PC-3 (cell line): ENCODE measurements around the gene MYO1A. TPM values are rescaled to one million over a fixed set of nuclear protein-coding genes. Genes with fewer than 3 reads are reported as not detected.
"Not testable (repeated sequence)": the region's sequence is repeated elsewhere in the genome, so short reads cannot be mapped to it uniquely, and the experiment has no call there.

Source experiments
- ATAC-seq: fragments of 200-7000 bp; cut with Tn5 transposase; 2 replicates; pipeline ENCODE4 v1.9.1; 2020; ENCODE audit warnings: mild to moderate bottlenecking, moderate library complexity
- BruUV-seq: library from RNA; stranded (reverse); fragments of 400-500 nt; replicated peaks from 2 replicates; lab custom pipeline; 2021; lab: Mats Ljungman, UMichigan
- CTCF ChIA-PET: fragments of 300-600 bp; sonication (Branson Sonifier 250); formaldehyde crosslinking; loops from one replicate; lab custom pipeline; 2022; ENCODE audit warnings: antibody characterized with exemption; lab: Charles Lee
- POLR2A ChIA-PET: fragments of 300-600 bp; sonication (Branson Sonifier 250); formaldehyde crosslinking; loops from one replicate; lab custom pipeline; 2022; ENCODE audit warnings: antibody characterized with exemption; ENCODE audit not compliant: unreplicated experiment; lab: Charles Lee
- DNase-seq: peaks from one replicate; pipeline ENCODE4 v3.0.0-alpha.2; 2015
- H2AFZ ChIP-seq: fragments of 300-600 bp; sonication (generic); 2 replicates; pipeline ENCODE4 v1.6.0; 2016; ENCODE audit warnings: antibody characterized with exemption, low read length
- H3F3A ChIP-seq: fragments of 300-600 bp; sonication (generic); one replicate; pipeline ENCODE4 v1.6.0; 2017; ENCODE audit warnings: antibody characterized with exemption, low read length, control low read depth, mild to moderate bottlenecking; ENCODE audit not compliant: unreplicated experiment
- H3K27ac ChIP-seq: fragments of 300-600 bp; sonication (generic); 2 replicates; pipeline ENCODE4 v1.5.1; 2016; ENCODE audit warnings: mild to moderate bottlenecking, low read length
- H3K27me3 ChIP-seq: fragments of 300-600 bp; sonication (generic); 2 replicates; pipeline ENCODE4 v1.6.1; 2016; ENCODE audit warnings: low read length, mixed read lengths
- H3K36me3 ChIP-seq: fragments of 300-600 bp; sonication (generic); 2 replicates; pipeline ENCODE4 v1.6.1; 2016; ENCODE audit warnings: low read depth, mixed run types, low read length, mixed read lengths
- H3K4me1 ChIP-seq: fragments of 300-600 bp; sonication (generic); 2 replicates; pipeline ENCODE4 v1.5.1; 2016; ENCODE audit warnings: low read length; ENCODE audit not compliant: insufficient read depth
- H3K4me2 ChIP-seq: fragments of 300-600 bp; sonication (generic); 2 replicates; pipeline ENCODE4 v1.6.0; 2016; ENCODE audit warnings: low read length
- H3K4me3 ChIP-seq: fragments of 300-600 bp; sonication (generic); 2 replicates; pipeline ENCODE4 v1.5.1; 2016; ENCODE audit warnings: mild to moderate bottlenecking, low read length, mixed read lengths
- H3K79me2 ChIP-seq: fragments of 300-600 bp; sonication (generic); 2 replicates; pipeline ENCODE4 v1.6.1; 2017; ENCODE audit warnings: low read length, mixed read lengths
- H3K9ac ChIP-seq: fragments of 300-600 bp; sonication (generic); 2 replicates; pipeline ENCODE4 v1.6.0; 2016; ENCODE audit warnings: mild to moderate bottlenecking, low read length
- H3K9me2 ChIP-seq: fragments of 300-600 bp; sonication (generic); replicated peaks from 2 replicates; pipeline ENCODE4 v1.6.1; 2016; ENCODE audit warnings: mixed run types, low read length, mixed read lengths
- H3K9me3 ChIP-seq: fragments of 300-600 bp; sonication (generic); 2 replicates; pipeline ENCODE4 v1.6.1; 2016; ENCODE audit warnings: low read length, mixed read lengths
- H4K20me1 ChIP-seq: fragments of 300-600 bp; sonication (generic); 2 replicates; pipeline ENCODE4 v1.6.1; 2016; ENCODE audit warnings: low read length, mixed read lengths
- EZH2 ChIP-seq: fragments of 300-600 bp; sonication (generic); IDR thresholded peaks from one replicate; pipeline ENCODE4 v1.6.1; 2017; ENCODE audit warnings: antibody characterized with exemption, mild to moderate bottlenecking, low read length; ENCODE audit not compliant: unreplicated experiment
- EZH2phosphoT487 ChIP-seq: fragments of 300-600 bp; sonication (generic); IDR thresholded peaks from 2 replicates; pipeline ENCODE4 v1.6.1; 2018; ENCODE audit warnings: mild to moderate bottlenecking, antibody characterized with exemption, low read length, borderline replicate concordance
- intact Hi-C: fragments of 100-400 bp; cut with micrococcal nuclease; formaldehyde crosslinking; loops from 2 replicates; pipeline ENCODE4 v1.9.0; 2023
- total RNA-seq: library from RNA; depleted of rRNA; stranded (reverse); fragments of >200 nt; gene quantifications from 2 replicates; pipeline ENCODE4 v1.2.3, GENCODE V29; 2014
- TF ChIP-seq, protein P1 (sequence below): fragments of 300-600 bp; sonication (generic); conservative IDR thresholded peaks from 2 replicates; pipeline ENCODE4 v1.5.1; 2017; ENCODE audit warnings: antibody characterized with exemption, low read depth, mild to moderate bottlenecking, low read length

MYO1A gene
- total RNA-seq, 1 experiment from 2014 or later, result not detected

DNA sequence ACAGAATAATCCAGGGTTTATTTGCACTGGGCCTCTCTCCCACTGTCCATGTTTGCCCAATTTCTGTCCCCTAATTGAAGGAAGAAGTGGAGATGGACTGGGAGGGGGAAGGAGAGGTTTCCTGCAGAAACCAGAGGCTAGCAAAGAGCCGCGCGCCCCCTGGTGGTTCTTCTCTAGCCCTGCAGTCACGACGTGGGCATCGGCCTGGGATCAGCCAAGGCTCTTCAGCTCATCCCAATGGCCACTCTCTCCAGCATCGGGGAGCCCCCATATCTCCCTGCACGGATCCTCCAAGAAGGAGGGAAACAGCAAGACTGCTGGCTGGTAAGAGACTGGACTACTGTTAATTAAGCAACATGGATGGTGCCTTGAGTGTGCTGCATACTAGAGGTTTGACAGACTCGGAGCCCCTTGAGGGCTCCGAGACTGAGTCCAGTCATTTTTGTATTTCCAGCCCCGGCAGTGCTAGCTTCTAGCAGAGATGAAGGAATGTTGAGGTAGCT is 62.3 kb downstream of the MYO1A start:
- no TSS peak for BruUV-seq
- Histone ChIP-seq H3K79me2 (no peaks in the 10 kb centered on the region), H3K9me3 (no peaks in the 10 kb centered on the region), H4K20me1 (no peaks in the 10 kb centered on the region), H3K4me3 (no peak overlapping the region), H2AFZ (0 out of 2 replicates have a peak overlapping the region, but pooled peaks have one; percentile 9), H3K27ac (no peak overlapping the region), H3F3A (no peaks in the 10 kb centered on the region), H3K9me2 (no peaks in the 10 kb centered on the region), H3K4me2 (no peak overlapping the region), H3K4me1 (peaks cover 17% of the 10 kb centered on the region), H3K27me3 (no peaks in the 10 kb centered on the region), H3K9ac (no peak overlapping the region), H3K36me3 (no peaks in the 10 kb centered on the region)
- POLR2A ChIA-PET, result no interaction called here
- CTCF ChIA-PET, result interaction anchor here (0.6 to 1.2 kb wide), 5 partner anchors 87 to 351 kb away, joined by 3 to 13 read pairs (median 3); partner anchors contain the start of gene HSD17B6
- intact Hi-C loops, result loop anchor here (1.0 to 2.0 kb wide), 4 partner anchors 40 to 351 kb away; no protein-coding TSS in a partner anchor
- TF ChIP-seq EZH2phosphoT487 (no peak), EZH2 (no peak)
- TF ChIP-seq, protein P1, sequence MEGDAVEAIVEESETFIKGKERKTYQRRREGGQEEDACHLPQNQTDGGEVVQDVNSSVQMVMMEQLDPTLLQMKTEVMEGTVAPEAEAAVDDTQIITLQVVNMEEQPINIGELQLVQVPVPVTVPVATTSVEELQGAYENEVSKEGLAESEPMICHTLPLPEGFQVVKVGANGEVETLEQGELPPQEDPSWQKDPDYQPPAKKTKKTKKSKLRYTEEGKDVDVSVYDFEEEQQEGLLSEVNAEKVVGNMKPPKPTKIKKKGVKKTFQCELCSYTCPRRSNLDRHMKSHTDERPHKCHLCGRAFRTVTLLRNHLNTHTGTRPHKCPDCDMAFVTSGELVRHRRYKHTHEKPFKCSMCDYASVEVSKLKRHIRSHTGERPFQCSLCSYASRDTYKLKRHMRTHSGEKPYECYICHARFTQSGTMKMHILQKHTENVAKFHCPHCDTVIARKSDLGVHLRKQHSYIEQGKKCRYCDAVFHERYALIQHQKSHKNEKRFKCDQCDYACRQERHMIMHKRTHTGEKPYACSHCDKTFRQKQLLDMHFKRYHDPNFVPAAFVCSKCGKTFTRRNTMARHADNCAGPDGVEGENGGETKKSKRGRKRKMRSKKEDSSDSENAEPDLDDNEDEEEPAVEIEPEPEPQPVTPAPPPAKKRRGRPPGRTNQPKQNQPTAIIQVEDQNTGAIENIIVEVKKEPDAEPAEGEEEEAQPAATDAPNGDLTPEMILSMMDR, result peak; percentile 94
- ATAC-seq (peak; percentile 45), DNase-seq (peak; percentile 85)

- H3K4me2 ChIP-seq, result no peak overlapping the region; the same call in 1 of the 2 replicates
- no peak overlapping the region for H3K4me3 ChIP-seq
- intact Hi-C loops, result loop anchor here (1.0 to 2.0 kb wide), 4 partner anchors 40 to 350 kb away; no protein-coding TSS in a partner anchor
- no peaks in the 10 kb centered on the region for H3K36me3 ChIP-seq
- no peaks in the 10 kb centered on the region for H3F3A ChIP-seq
- no peak overlapping the region for H3K9ac ChIP-seq
- no peaks in the 10 kb centered on the region for H4K20me1 ChIP-seq
- no peaks in the 10 kb centered on the region for H3K27me3 ChIP-seq
- 0 out of 2 replicates have a peak overlapping the region, but pooled peaks have one; percentile 69 for H3K27ac ChIP-seq
- H2AFZ ChIP-seq, result no peak overlapping the region
- CTCF ChIA-PET, result interaction anchor here (1.0 to 1.2 kb wide), 3 partner anchors 87 to 350 kb away, joined by 3 to 13 read pairs (median 5); partner anchors contain the start of gene HSD17B6
- BruUV-seq, result no TSS peak
- POLR2A ChIA-PET, result no interaction called here
- no peaks in the 10 kb centered on the region for H3K9me2 ChIP-seq
- ATAC-seq (no peak), DNase-seq (no peak)
- no peaks in the 10 kb centered on the region for H3K79me2 ChIP-seq
- H3K4me1 ChIP-seq, result peaks cover 17% of the 10 kb centered on the region
- H3K9me3 ChIP-seq, result no peaks in the 10 kb centered on the region
- no peak for TF ChIP-seq EZH2
- TF ChIP-seq, protein P1, result no peak
- TF ChIP-seq EZH2phosphoT487, result no peak
Observed at GRCh38 chr12:56987011-56987410, 62.9 kb downstream of the MYO1A start.

- BruUV-seq, H3K9ac ChIP-seq, H4K20me1 ChIP-seq, H2AFZ ChIP-seq, H3F3A ChIP-seq, H3K9me3 ChIP-seq, H3K79me2 ChIP-seq, H3K4me3 ChIP-seq, H3K9me2 ChIP-seq, H3K27me3 ChIP-seq, H3K36me3 ChIP-seq: not testable (repeated sequence)
- ATAC-seq, result peak; percentile 96
- TF ChIP-seq, protein P1, result 0 out of 2 replicates have a peak, but pooled peaks have one; percentile 8
- peak; percentile 95 for DNase-seq
- CTCF ChIA-PET, result interaction anchor here (0.6 to 0.9 kb wide), 5 partner anchors 16 to 228 kb away, joined by 3 to 4 read pairs (median 4); no protein-coding TSS in a partner anchor
- H3K4me1 ChIP-seq, result peaks cover 17% of the 10 kb centered on the region
- peak overlapping the region; percentile 14 for H3K4me2 ChIP-seq
- POLR2A ChIA-PET, result interaction anchor here (0.6 kb wide), 1 partner anchor 98 kb away, joined by 5 read pairs; no protein-coding TSS in a partner anchor
- H3K27ac ChIP-seq, result peak overlapping the region; percentile 69
- intact Hi-C loops, result loop anchor here (2.0 kb wide), 1 partner anchor 349 kb away; no protein-coding TSS in a partner anchor
Observed at GRCh38 chr12:56985714-56986113, 64.2 kb downstream of the MYO1A start.
